Breast epithelium (tissue), 4 donors: Measurements from ENCODE around the gene C1QC. TPM values are rescaled to one million over a fixed set of nuclear protein-coding genes. Genes with fewer than 3 reads are reported as not detected.

Experiments used
- DNase-seq, 2 donors: peaks; one replicate each; pipeline ENCODE4 v3.0.0-alpha.2; 2019; ENCODE audit warnings: low spot score in 2 of 2
- H3K27ac ChIP-seq, 2 donors: fragments of 200-600 bp; sonication (generic) in 1 of 2; one replicate each; pipeline ENCODE4 v1.5.1; 2016 to 2019; ENCODE audit warnings: mild to moderate bottlenecking in 1 of 2
- H3K27me3 ChIP-seq, 2 donors: fragments of 200-600 bp; sonication (generic) in 1 of 2; one replicate each; pipeline versions ENCODE4 v1.5.1 to v1.6.0; 2017 to 2019; ENCODE audit warnings: control low read depth in 1 of 2, mild to moderate bottlenecking in 1 of 2
- H3K36me3 ChIP-seq: fragments of 200-600 bp; one replicate; pipeline ENCODE4 v1.5.1; 2019
- H3K4me1 ChIP-seq, 2 donors: fragments of 200-600 bp; sonication (generic); one replicate each; pipeline ENCODE4 v1.5.1; 2016 to 2019; ENCODE audit warnings: control low read depth in 1 of 2
- H3K4me3 ChIP-seq, 3 donors: fragments of 200-600 bp; sonication (generic); 1 replicate in 2 of 3; 2 replicates in 1 of 3; pipeline ENCODE4 v1.5.1; 2016 to 2019; ENCODE audit warnings: mild to moderate bottlenecking in 3 of 3, moderate library complexity in 2 of 3
- H3K9me3 ChIP-seq, 2 donors: fragments of 200-600 bp; sonication (generic) in 1 of 2; one replicate each; pipeline ENCODE4 v1.5.1; 2016 to 2019; ENCODE audit warnings: control low read depth in 1 of 2
- POLR2A ChIP-seq: fragments of 450-650 bp; IDR thresholded peaks from one replicate; pipeline ENCODE4 v1.6.1; 2016; ENCODE audit warnings: antibody characterized with exemption, mild to moderate bottlenecking, moderate library complexity
- POLR2AphosphoS5 ChIP-seq, 3 donors: sonication (generic); formaldehyde crosslinking; IDR thresholded peaks; one replicate each; pipeline ENCODE4 v1.6.1; 2017; ENCODE audit warnings: antibody characterized with exemption in 3 of 3
- intact Hi-C: fragments of 100-400 bp; cut with DNase I; formaldehyde crosslinking; loops from one replicate; pipeline ENCODE4 v1.15.1; 2023; ENCODE audit warnings: low total_unique reads
- total RNA-seq, 3 donors: library from RNA; depleted of rRNA; stranded (reverse); fragments of >200 nt; gene quantifications; one replicate each; pipeline ENCODE4 v1.1.0, GENCODE V29; 2016
- TF ChIP-seq, protein P1 (sequence below), 3 donors: fragments of 450-650 bp; IDR thresholded peaks; one replicate each; pipeline ENCODE4 v1.5.1; 2016 to 2017; ENCODE audit warnings: antibody characterized with exemption in 3 of 3, mild to moderate bottlenecking in 3 of 3, moderate library complexity in 3 of 3

The C1QC gene
- total RNA-seq, 3 donors from 2014 or later: 76.4 to 385 (median 113) TPM

GRCh38 chr1:22691031-22691753 is 47.8 kb downstream of the C1QC start:
- TF ChIP-seq, protein P1, sequence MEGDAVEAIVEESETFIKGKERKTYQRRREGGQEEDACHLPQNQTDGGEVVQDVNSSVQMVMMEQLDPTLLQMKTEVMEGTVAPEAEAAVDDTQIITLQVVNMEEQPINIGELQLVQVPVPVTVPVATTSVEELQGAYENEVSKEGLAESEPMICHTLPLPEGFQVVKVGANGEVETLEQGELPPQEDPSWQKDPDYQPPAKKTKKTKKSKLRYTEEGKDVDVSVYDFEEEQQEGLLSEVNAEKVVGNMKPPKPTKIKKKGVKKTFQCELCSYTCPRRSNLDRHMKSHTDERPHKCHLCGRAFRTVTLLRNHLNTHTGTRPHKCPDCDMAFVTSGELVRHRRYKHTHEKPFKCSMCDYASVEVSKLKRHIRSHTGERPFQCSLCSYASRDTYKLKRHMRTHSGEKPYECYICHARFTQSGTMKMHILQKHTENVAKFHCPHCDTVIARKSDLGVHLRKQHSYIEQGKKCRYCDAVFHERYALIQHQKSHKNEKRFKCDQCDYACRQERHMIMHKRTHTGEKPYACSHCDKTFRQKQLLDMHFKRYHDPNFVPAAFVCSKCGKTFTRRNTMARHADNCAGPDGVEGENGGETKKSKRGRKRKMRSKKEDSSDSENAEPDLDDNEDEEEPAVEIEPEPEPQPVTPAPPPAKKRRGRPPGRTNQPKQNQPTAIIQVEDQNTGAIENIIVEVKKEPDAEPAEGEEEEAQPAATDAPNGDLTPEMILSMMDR (IDR thresholded peaks at IDR 0.05): no peak
- TF ChIP-seq POLR2AphosphoS5 (IDR thresholded peaks at IDR 0.05) (no peak), POLR2A (no peak)
- no peak for DNase-seq
- no peaks in the 10 kb centered on the region for H3K9me3 ChIP-seq
- no peak overlapping the region for H3K4me3 ChIP-seq
- H3K36me3 ChIP-seq: no peaks in the 10 kb centered on the region
- H3K27me3 ChIP-seq: no peaks in the 10 kb centered on the region
- no peak overlapping the region for H3K27ac ChIP-seq
- intact Hi-C loops: no loop called here
- H3K4me1 ChIP-seq: no peaks in the 10 kb centered on the region

DNA sequence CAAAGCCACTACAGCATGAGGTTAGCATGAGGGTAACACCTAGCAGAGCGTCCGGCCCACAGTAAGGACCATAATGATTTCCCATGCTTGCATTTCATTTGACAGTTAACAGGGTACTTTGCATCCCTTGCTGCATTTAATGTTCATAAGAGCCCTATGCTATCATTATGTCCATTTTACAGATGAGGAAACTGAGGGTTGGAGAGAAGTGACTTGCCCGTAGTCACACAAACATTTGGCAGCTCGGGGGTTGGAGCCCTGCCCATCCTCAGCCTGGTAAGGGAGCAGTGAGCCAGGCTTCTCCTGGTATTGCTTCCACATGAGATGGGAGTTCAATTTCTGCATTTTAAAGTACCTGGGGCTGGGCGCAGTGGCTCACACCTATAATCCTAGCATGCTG is 50.7 kb downstream of the C1QC start:
- intact Hi-C loops: no loop called here
- Histone ChIP-seq H3K4me1 (no peaks in the 10 kb centered on the region), H3K27ac (no peak overlapping the region), H3K9me3 (no peaks in the 10 kb centered on the region), H3K27me3 (no peaks in the 10 kb centered on the region), H3K36me3 (no peaks in the 10 kb centered on the region), H3K4me3 (no peak overlapping the region)
- TF ChIP-seq, protein P1 (IDR thresholded peaks at IDR 0.05): no peak
- no peak for TF ChIP-seq POLR2A
- DNase-seq: no peak

GRCh38 chr1:22696610-22697009 is 53.2 kb downstream of the C1QC start:
- Histone ChIP-seq H3K27me3 (no peaks in the 10 kb centered on the region), H3K27ac (no peak overlapping the region), H3K9me3 (no peaks in the 10 kb centered on the region), H3K4me1 (no peaks in the 10 kb centered on the region), H3K36me3 (no peaks in the 10 kb centered on the region), H3K4me3 (no peak overlapping the region)
- intact Hi-C loops: loop anchor here (2.0 kb wide), 1 partner anchor 38 kb away; no protein-coding TSS in a partner anchor
- DNase-seq: no peak
- TF ChIP-seq, protein P1 (IDR thresholded peaks at IDR 0.05): no peak
- no peak for TF ChIP-seq POLR2A
- TF ChIP-seq POLR2AphosphoS5 (IDR thresholded peaks at IDR 0.05): no peak

Other genes starting within 250 kb of the C1QC start
- 10 to 100 TPM; 15.7 to 24.6 (median 22.0) TPM for gene ZBTB40, start 191.8 kb upstream of the C1QC start, total RNA-seq
- gene EPHA8, start 80.1 kb upstream of the C1QC start, total RNA-seq: not detected
- gene C1QA, start 7.0 kb upstream of the C1QC start, total RNA-seq: 100 to 1,000 TPM in 2 of 3 donors, 10 to 100 TPM in 1; 55.7 to 355 (median 104) TPM
- 100 to 1,000 TPM; 172 to 706 (median 330) TPM for gene C1QB, start 9.6 kb downstream of the C1QC start, total RNA-seq
- gene EPHB2, start 67.2 kb downstream of the C1QC start, total RNA-seq: 1 to 10 TPM; 1.3 to 4.6 (median 1.5) TPM